H9 (cell line): ENCODE measurements around the gene SNED1. TPM values are rescaled to one million over a fixed set of nuclear protein-coding genes. Genes with fewer than 3 reads are reported as not detected.
"Not testable (repeated sequence)": the region's sequence is repeated elsewhere in the genome, so short reads cannot be mapped to it uniquely, and the experiment has no call there.

Experiments
- DNase-seq: peaks from one replicate; pipeline ENCODE4 v3.0.0-alpha.2; 2017
- H2AFZ ChIP-seq: one replicate; pipeline ENCODE4 v1.6.1; 2013; ENCODE audit warnings: mild to moderate bottlenecking, low read length, control low read depth, moderate library complexity
- H2AK5ac ChIP-seq: 2 replicates; pipeline ENCODE4 v1.6.1; 2013; ENCODE audit warnings: low read length, control low read depth, mixed read lengths; ENCODE audit not compliant: insufficient read length
- H2BK120ac ChIP-seq: one replicate; pipeline ENCODE4 v1.6.1; 2013; ENCODE audit warnings: low read depth, mild to moderate bottlenecking, low read length, control low read depth, inconsistent platforms; ENCODE audit not compliant: poor library complexity, severe bottlenecking
- H2BK12ac ChIP-seq: 2 replicates; pipeline ENCODE4 v1.6.1; 2013; ENCODE audit warnings: low read length, control low read depth, mixed read lengths, low read depth; ENCODE audit not compliant: insufficient read length
- H2BK15ac ChIP-seq: 2 replicates; pipeline ENCODE4 v1.6.1; 2013; ENCODE audit warnings: low read depth, low read length, control low read depth
- H2BK20ac ChIP-seq: one replicate; pipeline ENCODE4 v1.6.1; 2013; ENCODE audit warnings: low read depth, mild to moderate bottlenecking, low read length, control low read depth, inconsistent platforms; ENCODE audit not compliant: poor library complexity, severe bottlenecking
- H2BK5ac ChIP-seq: 2 replicates; pipeline ENCODE4 v1.6.1; 2013; ENCODE audit warnings: low read length, control low read depth, mixed read lengths; ENCODE audit not compliant: insufficient read length
- H3K14ac ChIP-seq: 2 replicates; pipeline ENCODE4 v1.6.1; 2013; ENCODE audit warnings: low read length, control low read depth; ENCODE audit not compliant: insufficient read depth
- H3K18ac ChIP-seq: 2 replicates; pipeline ENCODE4 v1.6.1; 2013; ENCODE audit warnings: low read depth, mild to moderate bottlenecking, mixed read lengths, low read length, control low read depth; ENCODE audit not compliant: insufficient read length
- H3K23ac ChIP-seq: 2 replicates; pipeline ENCODE4 v1.6.1; 2013; ENCODE audit warnings: low read length, control low read depth, mixed read lengths, low read depth; ENCODE audit not compliant: insufficient read length
- H3K23me2 ChIP-seq: 2 replicates; pipeline ENCODE4 v1.6.1; 2013; ENCODE audit warnings: low read depth, mild to moderate bottlenecking, mixed read lengths, low read length, control low read depth; ENCODE audit not compliant: insufficient read length, poor library complexity, severe bottlenecking
- H3K27ac ChIP-seq: 2 replicates; pipeline ENCODE4 v1.5.1; 2013; ENCODE audit warnings: low read length, control low read depth, mixed read lengths, low read depth; ENCODE audit not compliant: insufficient read length
- H3K27me3 ChIP-seq: 2 replicates; pipeline ENCODE4 v1.6.1; 2013; ENCODE audit warnings: low read length, control low read depth, inconsistent platforms; ENCODE audit not compliant: insufficient read depth
- H3K4ac ChIP-seq: 2 replicates; pipeline ENCODE4 v1.6.1; 2013; ENCODE audit warnings: low read depth, mild to moderate bottlenecking, control low read depth, inconsistent platforms, low read length, moderate library complexity
- H3K4me1 ChIP-seq: 2 replicates; pipeline ENCODE4 v1.6.1; 2013; ENCODE audit warnings: low read length, control low read depth, inconsistent platforms; ENCODE audit not compliant: insufficient read depth
- H3K4me2 ChIP-seq: 2 replicates; pipeline ENCODE4 v1.6.1; 2013; ENCODE audit warnings: low read length, control low read depth, mixed read lengths; ENCODE audit not compliant: insufficient read length, insufficient read depth
- H3K56ac ChIP-seq: 2 replicates; pipeline ENCODE4 v1.6.1; 2013; ENCODE audit warnings: low read depth, mild to moderate bottlenecking, mixed read lengths, low read length, control low read depth; ENCODE audit not compliant: insufficient read length
- H3K79me1 ChIP-seq: 2 replicates; pipeline ENCODE4 v1.6.1; 2013; ENCODE audit warnings: low read depth, mild to moderate bottlenecking, moderate library complexity, low read length, control low read depth, inconsistent platforms; ENCODE audit not compliant: insufficient read depth, poor library complexity, severe bottlenecking
- H3K79me2 ChIP-seq: 2 replicates; pipeline ENCODE4 v1.6.1; 2013; ENCODE audit warnings: low read length, control low read depth, inconsistent platforms; ENCODE audit not compliant: insufficient read depth
- H3K9ac ChIP-seq: 2 replicates; pipeline ENCODE4 v1.6.1; 2013; ENCODE audit warnings: low read length, control low read depth, mixed read lengths; ENCODE audit not compliant: insufficient read length; ENCODE audit errors: extremely low read depth
- H3K9me3 ChIP-seq: one replicate; pipeline ENCODE4 v1.6.1; 2013; ENCODE audit warnings: low read depth, low read length, inconsistent platforms; ENCODE audit not compliant: control insufficient read depth
- H3T11ph ChIP-seq: one replicate; pipeline ENCODE4 v1.6.1; 2013; ENCODE audit warnings: mild to moderate bottlenecking, low read length, control low read depth, inconsistent platforms
- H4K20me1 ChIP-seq: one replicate; pipeline ENCODE4 v1.6.1; 2013; ENCODE audit not compliant: control insufficient read depth, insufficient read length, insufficient read depth
- H4K5ac ChIP-seq: 2 replicates; pipeline ENCODE4 v1.6.1; 2013; ENCODE audit warnings: low read depth, mild to moderate bottlenecking, mixed read lengths, low read length, control low read depth; ENCODE audit not compliant: insufficient read length
- H4K8ac ChIP-seq: replicated peaks from 2 replicates; pipeline ENCODE4 v1.6.1; 2013; ENCODE audit warnings: low read length, control low read depth, mixed read lengths, low read depth; ENCODE audit not compliant: insufficient read length
- H4K91ac ChIP-seq: 2 replicates; pipeline ENCODE4 v1.6.1; 2013; ENCODE audit warnings: low read depth, mild to moderate bottlenecking, moderate library complexity, mixed read lengths, low read length, control low read depth; ENCODE audit not compliant: insufficient read length
- H3K27ac Mint-ChIP-seq, 3 experiments: 2 replicates in 2 of 3; 3 replicates in 1 of 3; pipeline ENCODE4 v1.8.0; 2020 to 2021; ENCODE audit warnings: mixed read lengths in 3 of 3, mild to moderate bottlenecking in 1 of 3, moderate library complexity in 1 of 3
- H3K27me3 Mint-ChIP-seq: 2 replicates; pipeline ENCODE4 v1.8.0; 2021; ENCODE audit warnings: low read depth, mild to moderate bottlenecking, moderate library complexity, mixed read lengths
- H3K36me3 Mint-ChIP-seq, 3 experiments: 2 replicates in 2 of 3; 3 replicates in 1 of 3; pipeline ENCODE4 v1.8.0; 2020 to 2021; ENCODE audit warnings: low read depth in 3 of 3, mixed read lengths in 3 of 3; ENCODE audit not compliant: insufficient read depth in 1 of 3
- H3K4me1 Mint-ChIP-seq, 2 experiments: 2 replicates each; pipeline ENCODE4 v1.8.0; 2020; ENCODE audit warnings: mixed read lengths in 2 of 2
- H3K4me3 Mint-ChIP-seq, 2 experiments: 2 replicates in 1 of 2; 3 replicates in 1 of 2; pipeline ENCODE4 v1.8.0; 2020 to 2021; ENCODE audit warnings: mild to moderate bottlenecking in 2 of 2, mixed read lengths in 2 of 2, moderate library complexity in 1 of 2
- H3K9me3 Mint-ChIP-seq, 2 experiments: 2 replicates in 1 of 2; 3 replicates in 1 of 2; pipeline ENCODE4 v1.8.0; 2020; ENCODE audit warnings: mild to moderate bottlenecking in 2 of 2, mixed read lengths in 2 of 2, moderate library complexity in 1 of 2
- CTCF ChIP-seq: fragments of 200-600 bp; sonication (generic); conservative IDR thresholded peaks from 3 replicates; pipeline ENCODE4 v1.8.0; 2021; ENCODE audit warnings: antibody characterized with exemption, mild to moderate bottlenecking
- WGBS: extraction: QIAGEN DNeasy Blood & Tissue Kit; methylation state at CpG from one replicate; pipeline ENCODE4 v1.1.7; 2013; ENCODE audit warnings: missing lambda C conversion rate, low lambda C conversion rate, mixed read lengths; ENCODE audit not compliant: insufficient read length; ENCODE audit errors: extremely low coverage; 5-methylcytosine and 5-hydroxymethylcytosine counted together
- total RNA-seq: library from RNA; stranded (reverse); gene quantifications from 2 replicates; pipeline ENCODE4 v1.2.1, GENCODE V29; 2021

The SNED1 gene
- total RNA-seq, 1 experiment from 2014 or later: 2.5 TPM

- H2BK12ac ChIP-seq: no peak overlapping the region
- WGBS: no CpG with 5 or more reads among the region's 8 CpGs
- no peak overlapping the region for H2BK5ac ChIP-seq
- H4K8ac ChIP-seq: no peak overlapping the region
- no peak overlapping the region for H4K91ac ChIP-seq
- H3K4ac ChIP-seq: no peak overlapping the region
- H3K4me3 Mint-ChIP-seq: no peak overlapping the region
- H2AFZ ChIP-seq: no peak overlapping the region
- no peaks in the 10 kb centered on the region for H4K20me1 ChIP-seq
- H3K9me3 Mint-ChIP-seq: no peaks in the 10 kb centered on the region
- H3K4me1 Mint-ChIP-seq: peaks cover 17 to 23% of the 10 kb centered on the region in 2 experiments
- H3K36me3 Mint-ChIP-seq: peaks cover 22 to 74% (median 68%) of the 10 kb centered on the region in 3 experiments
- H4K5ac ChIP-seq: no peak overlapping the region
- H3K9ac ChIP-seq: no peak overlapping the region
- no peak overlapping the region for H2AK5ac ChIP-seq
- H3K79me1 ChIP-seq: no peaks in the 10 kb centered on the region
- H2BK20ac ChIP-seq: no peak overlapping the region
- peak overlapping the region in 1 of 3 experiments; percentile 88; a peak in 2 of 7 replicates for H3K27ac Mint-ChIP-seq
- no peak overlapping the region for H3K18ac ChIP-seq
- H3K23ac ChIP-seq: no peak overlapping the region
- H3K27ac ChIP-seq: no peak overlapping the region
- H3K4me2 ChIP-seq: no peak overlapping the region
- no peak overlapping the region for H2BK120ac ChIP-seq
- H3K9me3 ChIP-seq: no peaks in the 10 kb centered on the region
- no peak for DNase-seq
- H3K56ac ChIP-seq: no peak overlapping the region
- H3K4me1 ChIP-seq: peaks cover 6% of the 10 kb centered on the region; the same call in 1 of the 2 replicates
- no peak overlapping the region for H3T11ph ChIP-seq
- H3K79me2 ChIP-seq: no peaks in the 10 kb centered on the region
- H3K27me3 Mint-ChIP-seq: no peaks in the 10 kb centered on the region
- H3K23me2 ChIP-seq: no peaks in the 10 kb centered on the region
- no peaks in the 10 kb centered on the region for H3K27me3 ChIP-seq
- no peak for TF ChIP-seq CTCF
- H2BK15ac ChIP-seq: no peak overlapping the region
- no peak overlapping the region for H3K14ac ChIP-seq
Measured at GRCh38 chr2:241092677-241093076, 94.3 kb downstream of the SNED1 start.

GRCh38 chr2:241093133-241093781 is 94.8 kb downstream of the SNED1 start:
- not testable (repeated sequence) for H3K56ac ChIP-seq, H4K20me1 ChIP-seq, H2BK15ac ChIP-seq, H3K9me3 ChIP-seq, H4K5ac ChIP-seq, H2BK12ac ChIP-seq, H2BK120ac ChIP-seq, DNase-seq, H3K23ac ChIP-seq, H3T11ph ChIP-seq, H3K4ac ChIP-seq, H3K4me2 ChIP-seq, H3K9me3 Mint-ChIP-seq, H4K91ac ChIP-seq, H2BK5ac ChIP-seq, H3K27ac ChIP-seq, H3K23me2 ChIP-seq, H3K9ac ChIP-seq, H2AFZ ChIP-seq, H3K4me3 Mint-ChIP-seq, H3K79me2 ChIP-seq, H3K27me3 Mint-ChIP-seq, H3K4me1 ChIP-seq, H2AK5ac ChIP-seq, H3K27me3 ChIP-seq, H3K18ac ChIP-seq, H3K14ac ChIP-seq, H2BK20ac ChIP-seq, H3K79me1 ChIP-seq, H4K8ac ChIP-seq
- Mint-ChIP-seq H3K4me1 (peaks cover 17 to 23% of the 10 kb centered on the region in 2 experiments), H3K27ac (peak overlapping the region in 1 of 3 experiments; percentile 88; a peak in 2 of 7 replicates), H3K36me3 (peaks cover 16 to 69% (median 68%) of the 10 kb centered on the region in 3 experiments)
- no CpG with 5 or more reads among the region's 10 CpGs for WGBS
